H9 (cell line): Measurements from ENCODE around the gene COL23A1. TPM values are rescaled to one million over a fixed set of nuclear protein-coding genes. Genes with fewer than 3 reads are reported as not detected.
A peak's percentile ranks its signal among the peaks of the same experiment; 100 is the strongest.

Source experiments
- DNase-seq: peaks from one replicate; pipeline ENCODE4 v3.0.0-alpha.2; 2017
- H2AFZ ChIP-seq: one replicate; pipeline ENCODE4 v1.6.1; 2013; ENCODE audit warnings: mild to moderate bottlenecking, low read length, control low read depth, moderate library complexity
- H2AK5ac ChIP-seq: 2 replicates; pipeline ENCODE4 v1.6.1; 2013; ENCODE audit warnings: low read length, control low read depth, mixed read lengths; ENCODE audit not compliant: insufficient read length
- H2BK120ac ChIP-seq: one replicate; pipeline ENCODE4 v1.6.1; 2013; ENCODE audit warnings: low read depth, mild to moderate bottlenecking, low read length, control low read depth, inconsistent platforms; ENCODE audit not compliant: poor library complexity, severe bottlenecking
- H2BK12ac ChIP-seq: 2 replicates; pipeline ENCODE4 v1.6.1; 2013; ENCODE audit warnings: low read length, control low read depth, mixed read lengths, low read depth; ENCODE audit not compliant: insufficient read length
- H2BK15ac ChIP-seq: 2 replicates; pipeline ENCODE4 v1.6.1; 2013; ENCODE audit warnings: low read depth, low read length, control low read depth
- H2BK20ac ChIP-seq: one replicate; pipeline ENCODE4 v1.6.1; 2013; ENCODE audit warnings: low read depth, mild to moderate bottlenecking, low read length, control low read depth, inconsistent platforms; ENCODE audit not compliant: poor library complexity, severe bottlenecking
- H2BK5ac ChIP-seq: 2 replicates; pipeline ENCODE4 v1.6.1; 2013; ENCODE audit warnings: low read length, control low read depth, mixed read lengths; ENCODE audit not compliant: insufficient read length
- H3K14ac ChIP-seq: 2 replicates; pipeline ENCODE4 v1.6.1; 2013; ENCODE audit warnings: low read length, control low read depth; ENCODE audit not compliant: insufficient read depth
- H3K18ac ChIP-seq: 2 replicates; pipeline ENCODE4 v1.6.1; 2013; ENCODE audit warnings: low read depth, mild to moderate bottlenecking, mixed read lengths, low read length, control low read depth; ENCODE audit not compliant: insufficient read length
- H3K23ac ChIP-seq: 2 replicates; pipeline ENCODE4 v1.6.1; 2013; ENCODE audit warnings: low read length, control low read depth, mixed read lengths, low read depth; ENCODE audit not compliant: insufficient read length
- H3K23me2 ChIP-seq: 2 replicates; pipeline ENCODE4 v1.6.1; 2013; ENCODE audit warnings: low read depth, mild to moderate bottlenecking, mixed read lengths, low read length, control low read depth; ENCODE audit not compliant: insufficient read length, poor library complexity, severe bottlenecking
- H3K27ac ChIP-seq: 2 replicates; pipeline ENCODE4 v1.5.1; 2013; ENCODE audit warnings: low read length, control low read depth, mixed read lengths, low read depth; ENCODE audit not compliant: insufficient read length
- H3K27me3 ChIP-seq: 2 replicates; pipeline ENCODE4 v1.6.1; 2013; ENCODE audit warnings: low read length, control low read depth, inconsistent platforms; ENCODE audit not compliant: insufficient read depth
- H3K4ac ChIP-seq: 2 replicates; pipeline ENCODE4 v1.6.1; 2013; ENCODE audit warnings: low read depth, mild to moderate bottlenecking, control low read depth, inconsistent platforms, low read length, moderate library complexity
- H3K4me1 ChIP-seq: 2 replicates; pipeline ENCODE4 v1.6.1; 2013; ENCODE audit warnings: low read length, control low read depth, inconsistent platforms; ENCODE audit not compliant: insufficient read depth
- H3K4me2 ChIP-seq: 2 replicates; pipeline ENCODE4 v1.6.1; 2013; ENCODE audit warnings: low read length, control low read depth, mixed read lengths; ENCODE audit not compliant: insufficient read length, insufficient read depth
- H3K56ac ChIP-seq: 2 replicates; pipeline ENCODE4 v1.6.1; 2013; ENCODE audit warnings: low read depth, mild to moderate bottlenecking, mixed read lengths, low read length, control low read depth; ENCODE audit not compliant: insufficient read length
- H3K79me1 ChIP-seq: 2 replicates; pipeline ENCODE4 v1.6.1; 2013; ENCODE audit warnings: low read depth, mild to moderate bottlenecking, moderate library complexity, low read length, control low read depth, inconsistent platforms; ENCODE audit not compliant: insufficient read depth, poor library complexity, severe bottlenecking
- H3K79me2 ChIP-seq: 2 replicates; pipeline ENCODE4 v1.6.1; 2013; ENCODE audit warnings: low read length, control low read depth, inconsistent platforms; ENCODE audit not compliant: insufficient read depth
- H3K9ac ChIP-seq: 2 replicates; pipeline ENCODE4 v1.6.1; 2013; ENCODE audit warnings: low read length, control low read depth, mixed read lengths; ENCODE audit not compliant: insufficient read length; ENCODE audit errors: extremely low read depth
- H3K9me3 ChIP-seq: one replicate; pipeline ENCODE4 v1.6.1; 2013; ENCODE audit warnings: low read depth, low read length, inconsistent platforms; ENCODE audit not compliant: control insufficient read depth
- H3T11ph ChIP-seq: one replicate; pipeline ENCODE4 v1.6.1; 2013; ENCODE audit warnings: mild to moderate bottlenecking, low read length, control low read depth, inconsistent platforms
- H4K20me1 ChIP-seq: one replicate; pipeline ENCODE4 v1.6.1; 2013; ENCODE audit not compliant: control insufficient read depth, insufficient read length, insufficient read depth
- H4K5ac ChIP-seq: 2 replicates; pipeline ENCODE4 v1.6.1; 2013; ENCODE audit warnings: low read depth, mild to moderate bottlenecking, mixed read lengths, low read length, control low read depth; ENCODE audit not compliant: insufficient read length
- H4K8ac ChIP-seq: replicated peaks from 2 replicates; pipeline ENCODE4 v1.6.1; 2013; ENCODE audit warnings: low read length, control low read depth, mixed read lengths, low read depth; ENCODE audit not compliant: insufficient read length
- H4K91ac ChIP-seq: 2 replicates; pipeline ENCODE4 v1.6.1; 2013; ENCODE audit warnings: low read depth, mild to moderate bottlenecking, moderate library complexity, mixed read lengths, low read length, control low read depth; ENCODE audit not compliant: insufficient read length
- H3K27ac Mint-ChIP-seq, 3 experiments: 2 replicates in 2 of 3; 3 replicates in 1 of 3; pipeline ENCODE4 v1.8.0; 2020 to 2021; ENCODE audit warnings: mixed read lengths in 3 of 3, mild to moderate bottlenecking in 1 of 3, moderate library complexity in 1 of 3
- H3K27me3 Mint-ChIP-seq: 2 replicates; pipeline ENCODE4 v1.8.0; 2021; ENCODE audit warnings: low read depth, mild to moderate bottlenecking, moderate library complexity, mixed read lengths
- H3K36me3 Mint-ChIP-seq, 3 experiments: 2 replicates in 2 of 3; 3 replicates in 1 of 3; pipeline ENCODE4 v1.8.0; 2020 to 2021; ENCODE audit warnings: low read depth in 3 of 3, mixed read lengths in 3 of 3; ENCODE audit not compliant: insufficient read depth in 1 of 3
- H3K4me1 Mint-ChIP-seq, 2 experiments: 2 replicates each; pipeline ENCODE4 v1.8.0; 2020; ENCODE audit warnings: mixed read lengths in 2 of 2
- H3K4me3 Mint-ChIP-seq, 2 experiments: 2 replicates in 1 of 2; 3 replicates in 1 of 2; pipeline ENCODE4 v1.8.0; 2020 to 2021; ENCODE audit warnings: mild to moderate bottlenecking in 2 of 2, mixed read lengths in 2 of 2, moderate library complexity in 1 of 2
- H3K9me3 Mint-ChIP-seq, 2 experiments: 2 replicates in 1 of 2; 3 replicates in 1 of 2; pipeline ENCODE4 v1.8.0; 2020; ENCODE audit warnings: mild to moderate bottlenecking in 2 of 2, mixed read lengths in 2 of 2, moderate library complexity in 1 of 2
- CTCF ChIP-seq: fragments of 200-600 bp; sonication (generic); conservative IDR thresholded peaks from 3 replicates; pipeline ENCODE4 v1.8.0; 2021; ENCODE audit warnings: antibody characterized with exemption, mild to moderate bottlenecking
- WGBS: extraction: QIAGEN DNeasy Blood & Tissue Kit; methylation state at CpG from one replicate; pipeline ENCODE4 v1.1.7; 2013; ENCODE audit warnings: missing lambda C conversion rate, low lambda C conversion rate, mixed read lengths; ENCODE audit not compliant: insufficient read length; ENCODE audit errors: extremely low coverage; 5-methylcytosine and 5-hydroxymethylcytosine counted together
- total RNA-seq: library from RNA; stranded (reverse); gene quantifications from 2 replicates; pipeline ENCODE4 v1.2.1, GENCODE V29; 2021

COL23A1 gene
- total RNA-seq, 1 experiment from 2014 or later = 2.6 TPM

DNA sequence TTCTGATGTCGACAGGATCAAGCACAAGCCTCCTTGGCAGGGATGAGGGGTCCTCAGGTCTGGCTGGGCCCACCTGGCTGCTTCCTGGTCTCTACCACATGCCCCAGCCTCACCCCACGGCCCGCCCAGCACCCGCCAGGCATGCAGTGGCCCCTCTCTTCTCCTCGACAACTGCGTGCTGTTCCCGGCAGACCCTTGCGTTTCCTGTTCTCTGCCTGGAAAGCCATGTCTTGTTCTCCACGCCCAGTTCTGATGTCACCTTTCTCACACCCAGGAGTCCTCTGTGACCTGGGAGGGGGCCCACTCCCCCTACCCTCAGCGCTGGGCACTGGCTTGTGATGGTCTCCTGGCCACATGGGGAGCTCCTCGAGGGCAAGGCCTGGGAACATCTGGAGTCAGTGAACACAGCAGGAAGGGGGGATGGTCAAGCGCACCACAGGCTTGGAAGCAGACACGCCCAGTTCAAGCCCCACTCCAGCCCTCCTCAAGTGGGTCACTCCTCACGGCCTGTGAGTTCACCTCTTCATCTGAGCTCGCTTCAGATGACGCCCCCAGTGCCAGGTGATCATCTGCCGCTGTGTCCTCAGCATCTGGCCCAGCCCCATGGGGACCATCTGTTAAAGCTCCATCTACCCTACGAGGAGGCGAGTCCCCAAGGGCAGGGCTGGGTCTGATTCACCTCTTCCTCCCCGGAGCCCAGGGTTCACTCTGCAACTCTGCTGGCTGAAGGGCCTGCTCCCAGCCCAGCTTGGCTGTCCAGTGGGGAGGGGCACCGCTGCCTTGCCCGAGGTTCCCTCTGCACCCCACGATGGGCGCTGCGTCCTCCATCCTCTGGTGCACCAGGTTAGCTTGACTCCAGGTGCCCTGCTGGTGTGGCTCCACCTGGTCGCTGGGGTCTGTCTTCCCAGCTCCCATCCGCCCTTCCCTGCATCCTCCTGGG is 224.4 kb downstream of the COL23A1 start:
- peaks cover 5 to 17% (median 15%) of the 10 kb centered on the region in 3 experiments; a peak in 6 of 7 replicates for H3K36me3 Mint-ChIP-seq
- Histone ChIP-seq H3K27ac (no peak overlapping the region), H3K14ac (0 out of 2 replicates have a peak overlapping the region, but pooled peaks have one; percentile 43), H3K23me2 (no peaks in the 10 kb centered on the region), H3K79me2 (no peaks in the 10 kb centered on the region), H2AFZ (no peak overlapping the region), H2BK120ac (no peak overlapping the region), H3K4ac (no peak overlapping the region), H3K4me1 (no peaks in the 10 kb centered on the region), H2BK15ac (no peak overlapping the region), H3K9me3 (peaks cover 5% of the 10 kb centered on the region), H4K5ac (no peak overlapping the region), H3K79me1 (no peaks in the 10 kb centered on the region), H3K23ac (no peak overlapping the region), H4K8ac (no peak overlapping the region), H2BK20ac (no peak overlapping the region), H3K27me3 (no peaks in the 10 kb centered on the region), H4K20me1 (peaks cover 2% of the 10 kb centered on the region), H2BK12ac (no peak overlapping the region), H3K56ac (no peak overlapping the region), H2AK5ac (no peak overlapping the region), H3T11ph (no peak overlapping the region), H3K9ac (no peak overlapping the region), H2BK5ac (no peak overlapping the region), H3K4me2 (no peak overlapping the region), H4K91ac (no peak overlapping the region), H3K18ac (no peak overlapping the region)
- TF ChIP-seq CTCF = no peak
- H3K4me3 Mint-ChIP-seq = no peak overlapping the region; a peak in 1 of 5 replicates
- peaks cover 15 to 30% of the 10 kb centered on the region in 2 experiments for H3K4me1 Mint-ChIP-seq
- WGBS = no CpG with 5 or more reads among the region's 27 CpGs
- H3K9me3 Mint-ChIP-seq = peaks cover 8 to 13% of the 10 kb centered on the region in 2 experiments
- peak overlapping the region in 1 of 3 experiments; percentile 75; a peak in 1 of 7 replicates for H3K27ac Mint-ChIP-seq
- no peak for DNase-seq
- H3K27me3 Mint-ChIP-seq = peaks cover 1% of the 10 kb centered on the region
